HG03520 (cell line): ENCODE results near the gene SMAD9.

Experiments used
- ATAC-seq: cut with Tn5 transposase; IDR thresholded peaks from one replicate; pipeline ENCODE4 v1.9.1; 2021; ENCODE audit warnings: mild to moderate bottlenecking, moderate library complexity; ENCODE audit not compliant: unreplicated experiment

SMAD9 gene

GRCh38 chr13:36919833-36920615, at the start of gene SMAD9:
SMAD9 (minus strand) TSS chr13:36920238; CDS start chr13:36879689, 40,549 bp downstream.
- ATAC-seq, result peak; percentile 62

GRCh38 chr13:36966404-36966803, 46.4 kb upstream of the SMAD9 start:
- no peak for ATAC-seq

GRCh38 chr13:36965767-36966166, 45.7 kb upstream of the SMAD9 start:
- no peak for ATAC-seq

- ATAC-seq, result no peak
Observed at GRCh38 chr13:36959456-36960116, 39.5 kb upstream of the SMAD9 start.

- no peak for ATAC-seq
Observed at GRCh38 chr13:36954542-36954941, 34.5 kb upstream of the SMAD9 start.

GRCh38 chr13:36950920-36951319, 30.9 kb upstream of the SMAD9 start:
- ATAC-seq, result no peak

GRCh38 chr13:36950330-36950729, 30.3 kb upstream of the SMAD9 start:
- no peak for ATAC-seq

- ATAC-seq, result no peak
Observed at GRCh38 chr13:36945078-36945477, 25.0 kb upstream of the SMAD9 start.

GRCh38 chr13:36925603-36926002, 5.6 kb upstream of the SMAD9 start:
- no peak for ATAC-seq

GRCh38 chr13:36924001-36924400, 4.0 kb upstream of the SMAD9 start:
- no peak for ATAC-seq

GRCh38 chr13:36921631-36922301, 1.7 kb upstream of the SMAD9 start:
- no peak for ATAC-seq

- no peak for ATAC-seq
Observed at GRCh38 chr13:36920616-36921185, 663 bp upstream of the SMAD9 start.

GRCh38 chr13:36919171-36919832, 736 bp downstream of the SMAD9 start:
- ATAC-seq, result no peak

- ATAC-seq, result no peak
Observed at GRCh38 chr13:36918246-36919131, 1.5 kb downstream of the SMAD9 start.

- ATAC-seq, result no peak
Observed at GRCh38 chr13:36917311-36917710, 2.7 kb downstream of the SMAD9 start.

GRCh38 chr13:36915896-36916640, 4.0 kb downstream of the SMAD9 start:
- no peak for ATAC-seq

- no peak for ATAC-seq
Observed at GRCh38 chr13:36915106-36915505, 4.9 kb downstream of the SMAD9 start.

GRCh38 chr13:36914648-36915047, 5.4 kb downstream of the SMAD9 start:
- ATAC-seq, result no peak

GRCh38 chr13:36913463-36913862, 6.6 kb downstream of the SMAD9 start:
- ATAC-seq, result no peak
